Activated T-cell treated with anti-CD3 and anti-CD28 coated beads, Interleukin-2, amount 50 U/mL, for 72 hours (primary cell): Measurements from ENCODE around the gene RPL27A. TPM values are rescaled to one million over a fixed set of nuclear protein-coding genes. Genes with fewer than 3 reads are reported as not detected.

ENCODE experiments used
- ATAC-seq, 2 donors: fragments of 150-1000 bp; cut with Tn5 transposase; replicated peaks in 1 of 2; 2 replicates each; pipeline ENCODE4 v1.10.0; 2021; ENCODE audit warnings: moderate library complexity in 2 of 2, mild to moderate bottlenecking in 1 of 2
- DNase-seq, 2 donors: peaks; one replicate each; pipeline ENCODE4 v3.0.0; 2021 to 2022; ENCODE audit warnings: mixed read lengths in 1 of 2
- H3K27ac Mint-ChIP-seq: one replicate; pipeline ENCODE4 v1.8.0; 2022; ENCODE audit warnings: mild to moderate bottlenecking, moderate library complexity, mixed read lengths
- H3K27me3 Mint-ChIP-seq: one replicate; pipeline ENCODE4 v1.8.0; 2022; ENCODE audit warnings: low read depth, mixed read lengths
- H3K36me3 Mint-ChIP-seq, 2 donors: one replicate each; pipeline ENCODE4 v1.8.0; 2022; ENCODE audit warnings: mixed read lengths in 2 of 2, mild to moderate bottlenecking in 1 of 2; ENCODE audit not compliant: insufficient read depth in 2 of 2
- H3K4me1 Mint-ChIP-seq: one replicate; pipeline ENCODE4 v1.8.0; 2022; ENCODE audit warnings: low read depth, mixed read lengths
- H3K4me3 Mint-ChIP-seq, 2 donors: one replicate each; pipeline ENCODE4 v1.8.0; 2022; ENCODE audit warnings: mild to moderate bottlenecking in 2 of 2, mixed read lengths in 2 of 2, moderate library complexity in 2 of 2
- H3K9me3 Mint-ChIP-seq, 2 donors: one replicate each; pipeline ENCODE4 v1.8.0; 2022; ENCODE audit warnings: mixed read lengths in 2 of 2
- total RNA-seq, 2 donors: library from RNA; stranded (reverse); gene quantifications; one replicate each; pipeline ENCODE4 v1.2.3, GENCODE V29; 2022

Gene RPL27A
- total RNA-seq, result 1,000 to 10,000 TPM; 1,081 to 1,146 TPM

DNA sequence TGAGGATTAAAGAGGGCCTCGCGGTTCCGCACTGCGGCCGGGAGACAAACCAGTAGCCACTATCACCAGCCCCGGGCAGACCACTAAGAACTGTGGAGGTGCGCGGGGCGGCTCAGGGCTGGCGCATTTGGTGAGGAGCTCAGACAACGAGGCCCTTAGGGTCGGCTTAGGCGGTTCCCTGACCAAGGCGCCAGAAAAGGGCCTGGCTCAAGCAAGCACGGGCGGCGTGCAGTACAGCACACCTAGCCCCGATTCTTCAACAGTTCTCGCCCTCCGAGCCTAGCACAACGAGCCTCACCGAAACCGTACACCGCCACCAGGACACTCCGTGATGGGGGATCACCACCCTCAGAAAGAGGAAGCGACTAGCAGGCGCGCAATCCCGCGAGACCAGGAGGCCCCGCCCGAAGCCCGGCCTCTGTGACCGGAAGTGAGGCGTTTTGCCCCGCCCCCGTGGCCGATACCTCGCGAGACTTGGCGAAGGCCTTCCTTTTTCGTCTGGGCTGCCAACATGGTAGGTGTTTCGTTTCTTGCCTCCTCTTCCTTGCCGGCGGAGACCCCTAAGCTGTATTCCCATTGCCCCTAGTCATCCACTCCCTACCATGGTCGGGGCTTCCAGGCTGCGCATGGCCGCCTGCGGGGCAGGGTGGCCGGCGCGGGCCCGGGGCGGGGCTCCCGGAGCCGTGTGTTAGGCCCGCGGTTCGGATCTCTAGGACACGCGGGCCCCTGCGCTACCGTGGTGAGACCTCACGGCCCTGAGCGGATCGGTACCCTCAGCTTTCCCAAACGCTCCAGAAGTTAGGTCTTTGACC is at the start of gene RPL27A, which contains the start of gene TRIM66:
Gene RPL27A, plus strand, starts transcription at position 490 of the 812 bp plus-strand sequence. Its CDS starts 22 bp downstream, at position 512.
Gene TRIM66, minus strand, starts transcription at position 363 of the 812 bp plus-strand sequence. CDS start 10,391 bp downstream, outside the sequence.
- ATAC-seq (peak; percentile 96 to 98), DNase-seq (peak; percentile 99)
- peaks cover 0 to 4% of the 10 kb centered on the region in 2 donors for H3K9me3 Mint-ChIP-seq

GRCh38 chr11:8634498-8634897 is 48.1 kb upstream of the RPL27A start:
- no peaks in the 10 kb centered on the region for H3K27me3 Mint-ChIP-seq
- peaks cover 2 to 5% of the 10 kb centered on the region in 2 donors for H3K9me3 Mint-ChIP-seq
- no peak for ATAC-seq
- H3K36me3 Mint-ChIP-seq, result peaks cover 14 to 20% of the 10 kb centered on the region in 2 donors
- no peak for DNase-seq
- no peaks in the 10 kb centered on the region for H3K4me1 Mint-ChIP-seq
- H3K27ac Mint-ChIP-seq, result no peak overlapping the region
- H3K4me3 Mint-ChIP-seq, result no peak overlapping the region

More for the DNA sequence above, at the start of gene RPL27A, which contains the start of gene TRIM66:
- peak within 1 kb of the TSS; percentile 96 for H3K27ac Mint-ChIP-seq
- no peaks in the 10 kb centered on the region for H3K27me3 Mint-ChIP-seq
- peaks cover 26 to 41% of the 10 kb centered on the region in 2 donors for H3K36me3 Mint-ChIP-seq
- peaks cover 64% of the 10 kb centered on the region for H3K4me1 Mint-ChIP-seq
- peak within 1 kb of the TSS; percentile 89 to 94 for H3K4me3 Mint-ChIP-seq

- H3K4me1 Mint-ChIP-seq, result peaks cover under 1% of the 10 kb centered on the region
- no peak for ATAC-seq
- H3K27ac Mint-ChIP-seq, result no peak overlapping the region
- H3K27me3 Mint-ChIP-seq, result no peaks in the 10 kb centered on the region
- DNase-seq, result no peak
- H3K4me3 Mint-ChIP-seq, result no peak overlapping the region
- peaks cover 2 to 5% of the 10 kb centered on the region in 2 donors for H3K9me3 Mint-ChIP-seq
- peaks cover 14 to 20% of the 10 kb centered on the region in 2 donors for H3K36me3 Mint-ChIP-seq
Observed at GRCh38 chr11:8636127-8636526, 46.5 kb upstream of the RPL27A start.

GRCh38 chr11:8638300-8638699 is 44.3 kb upstream of the RPL27A start:
- ATAC-seq, result no peak
- peaks cover 14 to 20% of the 10 kb centered on the region in 2 donors for H3K36me3 Mint-ChIP-seq
- no peak for DNase-seq
- H3K9me3 Mint-ChIP-seq, result peaks cover 2 to 5% of the 10 kb centered on the region in 2 donors
- no peaks in the 10 kb centered on the region for H3K27me3 Mint-ChIP-seq
- no peak overlapping the region for H3K4me3 Mint-ChIP-seq
- no peak overlapping the region for H3K27ac Mint-ChIP-seq
- H3K4me1 Mint-ChIP-seq, result peaks cover 9% of the 10 kb centered on the region

- Mint-ChIP-seq H3K4me3 (no peak overlapping the region), H3K36me3 (peaks cover 14 to 20% of the 10 kb centered on the region in 2 donors), H3K27ac (no peak overlapping the region), H3K27me3 (no peaks in the 10 kb centered on the region), H3K4me1 (peaks cover 9% of the 10 kb centered on the region), H3K9me3 (peaks cover 2 to 5% of the 10 kb centered on the region in 2 donors)
- ATAC-seq (no peak), DNase-seq (no peak)
Observed at GRCh38 chr11:8639655-8640054, 42.9 kb upstream of the RPL27A start.

DNA sequence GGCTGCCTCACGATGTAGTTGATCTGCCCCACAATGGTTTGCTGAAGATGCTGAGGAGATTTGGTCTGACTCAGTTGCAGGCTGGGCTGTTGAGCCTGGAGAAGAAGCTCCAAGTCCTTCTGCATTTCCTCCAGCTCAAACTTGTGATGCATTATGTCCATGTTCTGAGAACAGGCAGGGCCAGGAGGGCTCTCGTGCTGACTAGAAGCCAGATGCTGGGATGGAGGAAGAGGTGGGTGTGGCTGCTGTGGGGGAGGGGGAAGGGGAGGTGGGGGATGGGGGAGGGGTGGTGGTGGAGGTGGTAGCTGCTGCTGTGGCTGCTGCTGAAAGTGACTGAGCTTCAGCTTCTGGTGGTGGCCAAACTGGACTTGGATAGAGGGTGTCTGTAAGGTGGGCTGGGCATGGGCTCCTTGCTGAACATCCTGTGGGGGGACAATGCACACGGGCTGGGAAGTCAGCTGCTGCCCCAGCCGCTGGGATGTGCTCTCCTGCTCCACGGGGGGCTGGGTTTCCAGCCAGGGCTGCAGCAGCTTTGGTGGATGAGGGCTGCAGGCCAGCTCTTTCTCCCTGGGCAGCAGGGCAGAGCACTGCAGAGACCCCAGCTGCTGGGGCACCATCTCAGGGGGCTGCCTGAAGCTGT is 42.2 kb upstream of the RPL27A start:
- Mint-ChIP-seq H3K4me1 (peaks cover 9% of the 10 kb centered on the region), H3K27ac (no peak overlapping the region), H3K36me3 (peaks cover 14 to 20% of the 10 kb centered on the region in 2 donors), H3K9me3 (peaks cover 2 to 5% of the 10 kb centered on the region in 2 donors), H3K27me3 (no peaks in the 10 kb centered on the region), H3K4me3 (no peak overlapping the region)
- ATAC-seq, result no peak
- no peak for DNase-seq

DNA sequence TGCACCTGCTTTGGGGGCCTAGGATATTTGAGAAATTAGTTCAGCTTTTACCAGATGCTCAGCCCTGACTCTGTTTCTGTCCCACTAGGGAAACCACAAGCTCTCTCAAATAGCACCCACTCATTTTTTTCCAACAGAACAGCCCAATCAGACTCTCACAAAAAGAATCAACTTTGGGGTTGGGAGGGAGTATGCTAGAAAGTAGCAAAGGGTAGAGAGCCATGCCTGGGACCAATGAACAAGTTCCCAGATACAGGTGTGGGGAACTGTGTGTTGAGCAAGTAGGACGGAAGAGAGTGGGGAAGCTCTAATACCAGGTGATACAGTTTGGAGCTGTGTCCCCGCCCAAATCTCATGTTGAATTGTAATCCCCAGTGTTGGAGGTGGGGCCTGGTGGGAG is 41.3 kb upstream of the RPL27A start:
- H3K4me3 Mint-ChIP-seq, result no peak overlapping the region
- peaks cover 10 to 15% of the 10 kb centered on the region in 2 donors for H3K36me3 Mint-ChIP-seq
- ATAC-seq, result no peak
- peaks cover 2 to 5% of the 10 kb centered on the region in 2 donors for H3K9me3 Mint-ChIP-seq
- no peak for DNase-seq
- H3K27me3 Mint-ChIP-seq, result no peaks in the 10 kb centered on the region
- no peak overlapping the region for H3K27ac Mint-ChIP-seq
- peaks cover 9% of the 10 kb centered on the region for H3K4me1 Mint-ChIP-seq

GRCh38 chr11:8642196-8642841 is 40.3 kb upstream of the RPL27A start:
- ATAC-seq, result no peak
- Mint-ChIP-seq H3K4me3 (no peak overlapping the region), H3K27ac (no peak overlapping the region), H3K27me3 (no peaks in the 10 kb centered on the region), H3K9me3 (no peaks in the 10 kb centered on the region), H3K36me3 (peaks cover 5 to 8% of the 10 kb centered on the region in 2 donors), H3K4me1 (peaks cover 9% of the 10 kb centered on the region)
- DNase-seq, result no peak

GRCh38 chr11:8646873-8647272 is 35.7 kb upstream of the RPL27A start:
- no peaks in the 10 kb centered on the region for H3K27me3 Mint-ChIP-seq
- no peak for ATAC-seq
- no peak overlapping the region for H3K4me3 Mint-ChIP-seq
- H3K36me3 Mint-ChIP-seq, result peaks cover 0 to 2% of the 10 kb centered on the region in 2 donors
- no peak overlapping the region for H3K27ac Mint-ChIP-seq
- no peaks in the 10 kb centered on the region for H3K9me3 Mint-ChIP-seq
- peaks cover 1% of the 10 kb centered on the region for H3K4me1 Mint-ChIP-seq
- DNase-seq, result no peak

DNA sequence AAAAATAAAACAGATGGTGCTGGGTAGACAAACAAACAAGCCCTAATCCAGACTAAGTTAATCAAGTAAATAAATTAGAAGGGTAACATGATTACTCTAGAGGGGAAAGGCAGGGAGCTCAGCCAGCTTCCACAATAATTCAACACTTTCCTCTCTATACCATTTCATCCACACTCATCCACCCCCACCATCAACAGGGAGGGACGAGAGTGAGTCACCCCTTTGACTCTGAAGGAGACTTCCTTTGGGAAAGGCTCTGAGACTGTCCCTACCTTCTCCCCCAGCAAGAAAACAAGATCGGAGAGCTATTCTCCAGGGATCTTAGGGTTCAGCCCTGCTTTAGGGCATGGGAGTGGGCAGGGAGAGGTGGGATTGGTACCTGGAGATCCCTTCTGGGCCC is 33.2 kb upstream of the RPL27A start:
- Mint-ChIP-seq H3K4me1 (no peaks in the 10 kb centered on the region), H3K9me3 (no peaks in the 10 kb centered on the region), H3K27me3 (no peaks in the 10 kb centered on the region), H3K27ac (no peak overlapping the region), H3K4me3 (no peak overlapping the region), H3K36me3 (peaks cover 0 to 2% of the 10 kb centered on the region in 2 donors)
- no peak for DNase-seq
- ATAC-seq, result no peak

GRCh38 chr11:8650401-8650990 is 32.1 kb upstream of the RPL27A start:
- peaks cover 0 to 2% of the 10 kb centered on the region in 2 donors for H3K36me3 Mint-ChIP-seq
- H3K9me3 Mint-ChIP-seq, result no peaks in the 10 kb centered on the region
- ATAC-seq (no peak), DNase-seq (no peak)
- no peak overlapping the region for H3K27ac Mint-ChIP-seq
- H3K4me3 Mint-ChIP-seq, result no peak overlapping the region
- H3K27me3 Mint-ChIP-seq, result no peaks in the 10 kb centered on the region
- H3K4me1 Mint-ChIP-seq, result no peaks in the 10 kb centered on the region

DNA sequence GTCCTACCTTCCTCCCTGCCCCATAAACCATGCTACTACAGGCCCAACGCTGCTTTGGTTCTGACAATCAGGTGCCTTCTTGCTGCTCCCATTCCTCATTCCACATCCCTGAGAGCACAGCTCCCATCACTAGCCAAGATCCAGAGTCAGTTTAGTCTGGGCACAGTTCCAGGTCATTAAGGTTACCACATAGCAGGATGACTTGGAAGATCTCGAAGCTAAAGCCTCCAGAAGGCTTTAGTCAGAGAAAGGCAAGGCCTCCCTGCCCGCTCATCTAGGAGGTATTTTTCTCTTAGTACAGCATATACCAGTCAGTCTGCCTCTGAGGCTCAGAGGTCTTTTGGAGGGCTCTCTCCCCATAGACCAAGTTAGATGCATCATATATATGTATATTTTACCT is 30.5 kb upstream of the RPL27A start:
- H3K27me3 Mint-ChIP-seq, result no peaks in the 10 kb centered on the region
- no peak overlapping the region for H3K27ac Mint-ChIP-seq
- no peak for ATAC-seq

More for the DNA sequence above, 30.5 kb upstream of the RPL27A start:
- H3K4me3 Mint-ChIP-seq, result no peak overlapping the region
- no peaks in the 10 kb centered on the region for H3K9me3 Mint-ChIP-seq
- peaks cover 0 to 2% of the 10 kb centered on the region in 2 donors for H3K36me3 Mint-ChIP-seq
- no peaks in the 10 kb centered on the region for H3K4me1 Mint-ChIP-seq
- DNase-seq, result no peak
